Astrocyte (in vitro differentiated cells and primary cell): ENCODE data around the gene NMNAT3.

ENCODE experiments used
- EZH2 ChIP-seq: IDR thresholded peaks from 2 replicates; pipeline ENCODE4 v1.6.1; 2012; ENCODE audit warnings: mild to moderate bottlenecking, low read length, inconsistent platforms; ENCODE audit not compliant: insufficient read depth
- TF ChIP-seq, protein P1 (sequence below): IDR thresholded peaks from 2 replicates; pipeline ENCODE4 v1.5.1; 2011; ENCODE audit warnings: low read depth, mild to moderate bottlenecking, inconsistent platforms, low read length, moderate library complexity; ENCODE audit not compliant: insufficient read depth

DNA sequence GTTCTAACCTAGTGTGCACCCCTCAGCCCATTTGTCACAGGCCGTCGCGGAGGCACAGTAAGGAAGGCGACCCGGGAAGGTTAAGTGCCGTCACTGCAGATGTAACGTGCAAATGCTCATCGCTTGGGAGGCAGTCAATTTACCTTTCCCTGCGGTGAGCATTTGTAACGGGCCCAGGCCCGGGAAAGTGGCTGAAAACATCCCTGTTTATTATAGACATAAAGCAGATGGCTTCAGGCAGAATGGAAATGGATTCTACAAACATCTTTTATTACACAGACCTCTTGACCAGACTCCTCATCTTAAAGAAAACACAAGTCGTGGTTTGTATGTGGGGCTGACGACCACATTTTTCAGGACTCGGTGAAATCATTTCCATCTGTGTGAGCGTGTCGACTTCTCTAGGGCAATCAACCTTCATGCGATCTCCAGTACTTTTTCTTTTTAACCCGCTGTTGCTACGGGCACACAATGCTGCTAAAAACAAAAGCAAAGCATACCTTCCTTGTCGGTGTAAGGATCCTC lies 43.6 kb downstream of the NMNAT3 start:
- TF ChIP-seq, protein P1, sequence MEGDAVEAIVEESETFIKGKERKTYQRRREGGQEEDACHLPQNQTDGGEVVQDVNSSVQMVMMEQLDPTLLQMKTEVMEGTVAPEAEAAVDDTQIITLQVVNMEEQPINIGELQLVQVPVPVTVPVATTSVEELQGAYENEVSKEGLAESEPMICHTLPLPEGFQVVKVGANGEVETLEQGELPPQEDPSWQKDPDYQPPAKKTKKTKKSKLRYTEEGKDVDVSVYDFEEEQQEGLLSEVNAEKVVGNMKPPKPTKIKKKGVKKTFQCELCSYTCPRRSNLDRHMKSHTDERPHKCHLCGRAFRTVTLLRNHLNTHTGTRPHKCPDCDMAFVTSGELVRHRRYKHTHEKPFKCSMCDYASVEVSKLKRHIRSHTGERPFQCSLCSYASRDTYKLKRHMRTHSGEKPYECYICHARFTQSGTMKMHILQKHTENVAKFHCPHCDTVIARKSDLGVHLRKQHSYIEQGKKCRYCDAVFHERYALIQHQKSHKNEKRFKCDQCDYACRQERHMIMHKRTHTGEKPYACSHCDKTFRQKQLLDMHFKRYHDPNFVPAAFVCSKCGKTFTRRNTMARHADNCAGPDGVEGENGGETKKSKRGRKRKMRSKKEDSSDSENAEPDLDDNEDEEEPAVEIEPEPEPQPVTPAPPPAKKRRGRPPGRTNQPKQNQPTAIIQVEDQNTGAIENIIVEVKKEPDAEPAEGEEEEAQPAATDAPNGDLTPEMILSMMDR, result no peak
- TF ChIP-seq EZH2, result no peak
